ENCODE measurements around the gene CEP97. TPM values are rescaled to one million over a fixed set of nuclear protein-coding genes. Genes with fewer than 3 reads are reported as not detected.

CEP97 gene
- total and polyA plus RNA-seq, 9 of the 15 experiments (the other 6 are each of a cell fraction or from before 2014, with no cell fraction given) = 2.0 to 10.1 (median 4.3) TPM

GRCh38 chr3:101807888-101808287, 83.5 kb downstream of the CEP97 start:
- Histone ChIP-seq H3K4me3 (no peak overlapping the region), H3K79me2 (ENCODE audit: control insufficient read depth, insufficient read depth, low read length) (no peaks in the 10 kb centered on the region), H3K4me1 (replicated peaks in 1 of 2; ENCODE audit: control insufficient read depth in 2 of 2, insufficient read depth in 2 of 2, low read length in 2 of 2) (no peaks in the 10 kb centered on the region), H3K9me3 (replicated peaks; ENCODE audit: control insufficient read depth, insufficient read depth, low read depth, low read length) (no peaks in the 10 kb centered on the region), H3K36me3 (ENCODE audit: control insufficient read depth, insufficient read depth, low read length) (no peaks in the 10 kb centered on the region), H3K27ac (ENCODE audit: extremely low read depth, low read depth, low read length) (no peak overlapping the region), H3K4me2 (ENCODE audit: insufficient read depth, low read length) (no peak overlapping the region), H3K27me3 (ENCODE audit: control insufficient read depth in 2 of 2, insufficient read depth in 2 of 2, low read length in 2 of 2) (no peaks in the 10 kb centered on the region), H3K9me1 (ENCODE audit: control insufficient read depth, insufficient read depth, low read length) (no peaks in the 10 kb centered on the region), H4K20me1 (replicated peaks; ENCODE audit: control insufficient read depth, insufficient read depth, low read length) (no peaks in the 10 kb centered on the region), H2AFZ (ENCODE audit: low read depth, low read length) (no peak overlapping the region), H3K9ac (ENCODE audit: insufficient read depth in 1 of 2, low read depth in 2 of 2, low read length in 2 of 2) (no peak overlapping the region)
- 5% methylated on average over 2 of the region's 2 CpGs for WGBS (ENCODE audit: insufficient coverage, low coverage, missing lambda C conversion rate)
- CTCF ChIA-PET (ENCODE audit: low intra/inter-chr PET ratio) = interaction anchor here (2.1 kb wide), 1 partner anchor 417 kb away, joined by 25 read pairs; no protein-coding TSS in a partner anchor
- TF ChIP-seq ZNF124 (CRISPR knock-in tag; IDR thresholded peaks at IDR 0.05) (no peak), BCOR (IDR thresholded peaks at IDR 0.05) (no peak), HSF4 (CRISPR knock-in tag; IDR thresholded peaks at IDR 0.05; ENCODE audit: borderline replicate concordance) (no peak)
- in situ Hi-C loops (cut with MboI) = loop anchor here (25.0 kb wide), 1 partner anchor 729 kb away; no protein-coding TSS in a partner anchor
- BruUV-seq (replicated peaks) = no TSS peak
- intact Hi-C loops (cut with micrococcal nuclease) = no loop called here
- DNase-seq (ENCODE audit: extremely low read depth in 1 of 4, low spot score in 3 of 4) = no peak
- ATAC-seq = no peak
- FAIRE-seq = no peak
- POLR2A ChIA-PET = no interaction called here

- ChIA-PET CTCF (ENCODE audit: low intra/inter-chr PET ratio) (interaction anchor here (0.6 to 2.1 kb wide), 4 partner anchors 9 to 419 kb away, joined by 3 to 25 read pairs (median 3); no protein-coding TSS in a partner anchor), POLR2A (no interaction called here)
- no TSS peak for BruUV-seq (replicated peaks)
- peak; percentile 80 for FAIRE-seq
- Histone ChIP-seq H3K27ac (ENCODE audit: extremely low read depth, low read depth, low read length) (no peak overlapping the region), H3K9ac (ENCODE audit: insufficient read depth in 1 of 2, low read depth in 2 of 2, low read length in 2 of 2) (no peak overlapping the region), H3K4me2 (ENCODE audit: insufficient read depth, low read length) (no peak overlapping the region), H3K4me3 (no peak overlapping the region), H2AFZ (ENCODE audit: low read depth, low read length) (no peak overlapping the region), H3K36me3 (ENCODE audit: control insufficient read depth, insufficient read depth, low read length) (no peaks in the 10 kb centered on the region), H3K9me3 (replicated peaks; ENCODE audit: control insufficient read depth, insufficient read depth, low read depth, low read length) (no peaks in the 10 kb centered on the region), H3K27me3 (ENCODE audit: control insufficient read depth in 2 of 2, insufficient read depth in 2 of 2, low read length in 2 of 2) (no peaks in the 10 kb centered on the region), H3K4me1 (replicated peaks in 1 of 2; ENCODE audit: control insufficient read depth in 2 of 2, insufficient read depth in 2 of 2, low read length in 2 of 2) (no peaks in the 10 kb centered on the region), H3K79me2 (ENCODE audit: control insufficient read depth, insufficient read depth, low read length) (no peaks in the 10 kb centered on the region), H3K9me1 (ENCODE audit: control insufficient read depth, insufficient read depth, low read length) (no peaks in the 10 kb centered on the region), H4K20me1 (replicated peaks; ENCODE audit: control insufficient read depth, insufficient read depth, low read length) (no peaks in the 10 kb centered on the region)
- in situ Hi-C loops (cut with MboI) = loop anchor here (5.0 to 25.0 kb wide), 2 partner anchors 418 to 728 kb away; no protein-coding TSS in a partner anchor
- DNase-seq (ENCODE audit: extremely low read depth in 1 of 4, low spot score in 3 of 4) = peak; percentile 21 to 44 (median 32)
- peak; percentile 61; the same call in 2 of the 3 replicates for ATAC-seq
- intact Hi-C loops (cut with micrococcal nuclease) = loop anchor here (1.0 to 10.0 kb wide), 2 partner anchors 155 to 416 kb away; no protein-coding TSS in a partner anchor
- TF ChIP-seq, protein P1, sequence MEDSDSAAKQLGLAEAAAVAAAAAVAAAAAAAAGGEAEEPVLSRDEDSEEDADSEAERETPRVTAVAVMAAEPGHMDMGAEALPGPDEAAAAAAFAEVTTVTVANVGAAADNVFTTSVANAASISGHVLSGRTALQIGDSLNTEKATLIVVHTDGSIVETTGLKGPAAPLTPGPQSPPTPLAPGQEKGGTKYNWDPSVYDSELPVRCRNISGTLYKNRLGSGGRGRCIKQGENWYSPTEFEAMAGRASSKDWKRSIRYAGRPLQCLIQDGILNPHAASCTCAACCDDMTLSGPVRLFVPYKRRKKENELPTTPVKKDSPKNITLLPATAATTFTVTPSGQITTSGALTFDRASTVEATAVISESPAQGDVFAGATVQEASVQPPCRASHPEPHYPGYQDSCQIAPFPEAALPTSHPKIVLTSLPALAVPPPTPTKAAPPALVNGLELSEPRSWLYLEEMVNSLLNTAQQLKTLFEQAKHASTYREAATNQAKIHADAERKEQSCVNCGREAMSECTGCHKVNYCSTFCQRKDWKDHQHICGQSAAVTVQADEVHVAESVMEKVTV (CRISPR knock-in tag; IDR thresholded peaks at IDR 0.05) = 0 out of 2 replicates have a peak, but pooled peaks have one; percentile 32
- TF ChIP-seq MAFF (IDR thresholded peaks at IDR 0.05; ENCODE audit: low read length) = no peak
- TF ChIP-seq ZNF124 (CRISPR knock-in tag; IDR thresholded peaks at IDR 0.05) = no peak
- peak; percentile 74 for TF ChIP-seq ZNF384 (IDR thresholded peaks at IDR 0.05; ENCODE audit: low read depth, low read length)
- TF ChIP-seq SMC3 (conservative IDR thresholded peaks at IDR 0.05; ENCODE audit: insufficient read depth, low read depth, low read length) = peak; percentile 35; the same call in 1 of the 2 replicates
- peak; percentile 17; the same call in 1 of the 2 replicates for TF ChIP-seq STAG1 (CRISPR knock-in tag; IDR thresholded peaks at IDR 0.05; ENCODE audit: borderline replicate concordance)
- TF ChIP-seq, protein P2, sequence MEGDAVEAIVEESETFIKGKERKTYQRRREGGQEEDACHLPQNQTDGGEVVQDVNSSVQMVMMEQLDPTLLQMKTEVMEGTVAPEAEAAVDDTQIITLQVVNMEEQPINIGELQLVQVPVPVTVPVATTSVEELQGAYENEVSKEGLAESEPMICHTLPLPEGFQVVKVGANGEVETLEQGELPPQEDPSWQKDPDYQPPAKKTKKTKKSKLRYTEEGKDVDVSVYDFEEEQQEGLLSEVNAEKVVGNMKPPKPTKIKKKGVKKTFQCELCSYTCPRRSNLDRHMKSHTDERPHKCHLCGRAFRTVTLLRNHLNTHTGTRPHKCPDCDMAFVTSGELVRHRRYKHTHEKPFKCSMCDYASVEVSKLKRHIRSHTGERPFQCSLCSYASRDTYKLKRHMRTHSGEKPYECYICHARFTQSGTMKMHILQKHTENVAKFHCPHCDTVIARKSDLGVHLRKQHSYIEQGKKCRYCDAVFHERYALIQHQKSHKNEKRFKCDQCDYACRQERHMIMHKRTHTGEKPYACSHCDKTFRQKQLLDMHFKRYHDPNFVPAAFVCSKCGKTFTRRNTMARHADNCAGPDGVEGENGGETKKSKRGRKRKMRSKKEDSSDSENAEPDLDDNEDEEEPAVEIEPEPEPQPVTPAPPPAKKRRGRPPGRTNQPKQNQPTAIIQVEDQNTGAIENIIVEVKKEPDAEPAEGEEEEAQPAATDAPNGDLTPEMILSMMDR (IDR thresholded peaks at IDR 0.05 in 2 of 3, conservative IDR thresholded peaks at IDR 0.05 in 1 of 3; ENCODE audit: insufficient read depth in 2 of 3, low read depth in 1 of 3, low read length in 3 of 3) = peak; percentile 34 to 68 (median 54); a peak in 5 of 6 replicates
- TF ChIP-seq RAD21 (CRISPR knock-in tag; conservative IDR thresholded peaks at IDR 0.05 in 1 of 2, IDR thresholded peaks at IDR 0.05 in 1 of 2) = peak; percentile 78 to 80
These were observed 85.0 kb downstream of the CEP97 start for GRCh38 chr3:101809178-101810021.

Measured in K562 (cell line).